H9 (cell line): ENCODE results near the gene DUSP2. TPM values are rescaled to one million over a fixed set of nuclear protein-coding genes. Genes with fewer than 3 reads are reported as not detected.
A peak's percentile ranks its signal among the peaks of the same experiment; 100 is the strongest.

ENCODE experiments used
- DNase-seq: peaks from one replicate; pipeline ENCODE4 v3.0.0-alpha.2; 2017
- H2AFZ ChIP-seq: one replicate; pipeline ENCODE4 v1.6.1; 2013; ENCODE audit warnings: mild to moderate bottlenecking, low read length, control low read depth, moderate library complexity
- H2AK5ac ChIP-seq: 2 replicates; pipeline ENCODE4 v1.6.1; 2013; ENCODE audit warnings: low read length, control low read depth, mixed read lengths; ENCODE audit not compliant: insufficient read length
- H2BK120ac ChIP-seq: one replicate; pipeline ENCODE4 v1.6.1; 2013; ENCODE audit warnings: low read depth, mild to moderate bottlenecking, low read length, control low read depth, inconsistent platforms; ENCODE audit not compliant: poor library complexity, severe bottlenecking
- H2BK12ac ChIP-seq: 2 replicates; pipeline ENCODE4 v1.6.1; 2013; ENCODE audit warnings: low read length, control low read depth, mixed read lengths, low read depth; ENCODE audit not compliant: insufficient read length
- H2BK15ac ChIP-seq: 2 replicates; pipeline ENCODE4 v1.6.1; 2013; ENCODE audit warnings: low read depth, low read length, control low read depth
- H2BK20ac ChIP-seq: one replicate; pipeline ENCODE4 v1.6.1; 2013; ENCODE audit warnings: low read depth, mild to moderate bottlenecking, low read length, control low read depth, inconsistent platforms; ENCODE audit not compliant: poor library complexity, severe bottlenecking
- H2BK5ac ChIP-seq: 2 replicates; pipeline ENCODE4 v1.6.1; 2013; ENCODE audit warnings: low read length, control low read depth, mixed read lengths; ENCODE audit not compliant: insufficient read length
- H3K14ac ChIP-seq: 2 replicates; pipeline ENCODE4 v1.6.1; 2013; ENCODE audit warnings: low read length, control low read depth; ENCODE audit not compliant: insufficient read depth
- H3K18ac ChIP-seq: 2 replicates; pipeline ENCODE4 v1.6.1; 2013; ENCODE audit warnings: low read depth, mild to moderate bottlenecking, mixed read lengths, low read length, control low read depth; ENCODE audit not compliant: insufficient read length
- H3K23ac ChIP-seq: 2 replicates; pipeline ENCODE4 v1.6.1; 2013; ENCODE audit warnings: low read length, control low read depth, mixed read lengths, low read depth; ENCODE audit not compliant: insufficient read length
- H3K23me2 ChIP-seq: 2 replicates; pipeline ENCODE4 v1.6.1; 2013; ENCODE audit warnings: low read depth, mild to moderate bottlenecking, mixed read lengths, low read length, control low read depth; ENCODE audit not compliant: insufficient read length, poor library complexity, severe bottlenecking
- H3K27ac ChIP-seq: 2 replicates; pipeline ENCODE4 v1.5.1; 2013; ENCODE audit warnings: low read length, control low read depth, mixed read lengths, low read depth; ENCODE audit not compliant: insufficient read length
- H3K27me3 ChIP-seq: 2 replicates; pipeline ENCODE4 v1.6.1; 2013; ENCODE audit warnings: low read length, control low read depth, inconsistent platforms; ENCODE audit not compliant: insufficient read depth
- H3K4ac ChIP-seq: 2 replicates; pipeline ENCODE4 v1.6.1; 2013; ENCODE audit warnings: low read depth, mild to moderate bottlenecking, control low read depth, inconsistent platforms, low read length, moderate library complexity
- H3K4me1 ChIP-seq: 2 replicates; pipeline ENCODE4 v1.6.1; 2013; ENCODE audit warnings: low read length, control low read depth, inconsistent platforms; ENCODE audit not compliant: insufficient read depth
- H3K4me2 ChIP-seq: 2 replicates; pipeline ENCODE4 v1.6.1; 2013; ENCODE audit warnings: low read length, control low read depth, mixed read lengths; ENCODE audit not compliant: insufficient read length, insufficient read depth
- H3K56ac ChIP-seq: 2 replicates; pipeline ENCODE4 v1.6.1; 2013; ENCODE audit warnings: low read depth, mild to moderate bottlenecking, mixed read lengths, low read length, control low read depth; ENCODE audit not compliant: insufficient read length
- H3K79me1 ChIP-seq: 2 replicates; pipeline ENCODE4 v1.6.1; 2013; ENCODE audit warnings: low read depth, mild to moderate bottlenecking, moderate library complexity, low read length, control low read depth, inconsistent platforms; ENCODE audit not compliant: insufficient read depth, poor library complexity, severe bottlenecking
- H3K79me2 ChIP-seq: 2 replicates; pipeline ENCODE4 v1.6.1; 2013; ENCODE audit warnings: low read length, control low read depth, inconsistent platforms; ENCODE audit not compliant: insufficient read depth
- H3K9ac ChIP-seq: 2 replicates; pipeline ENCODE4 v1.6.1; 2013; ENCODE audit warnings: low read length, control low read depth, mixed read lengths; ENCODE audit not compliant: insufficient read length; ENCODE audit errors: extremely low read depth
- H3K9me3 ChIP-seq: one replicate; pipeline ENCODE4 v1.6.1; 2013; ENCODE audit warnings: low read depth, low read length, inconsistent platforms; ENCODE audit not compliant: control insufficient read depth
- H3T11ph ChIP-seq: one replicate; pipeline ENCODE4 v1.6.1; 2013; ENCODE audit warnings: mild to moderate bottlenecking, low read length, control low read depth, inconsistent platforms
- H4K20me1 ChIP-seq: one replicate; pipeline ENCODE4 v1.6.1; 2013; ENCODE audit not compliant: control insufficient read depth, insufficient read length, insufficient read depth
- H4K5ac ChIP-seq: 2 replicates; pipeline ENCODE4 v1.6.1; 2013; ENCODE audit warnings: low read depth, mild to moderate bottlenecking, mixed read lengths, low read length, control low read depth; ENCODE audit not compliant: insufficient read length
- H4K8ac ChIP-seq: replicated peaks from 2 replicates; pipeline ENCODE4 v1.6.1; 2013; ENCODE audit warnings: low read length, control low read depth, mixed read lengths, low read depth; ENCODE audit not compliant: insufficient read length
- H4K91ac ChIP-seq: 2 replicates; pipeline ENCODE4 v1.6.1; 2013; ENCODE audit warnings: low read depth, mild to moderate bottlenecking, moderate library complexity, mixed read lengths, low read length, control low read depth; ENCODE audit not compliant: insufficient read length
- H3K27ac Mint-ChIP-seq, 3 experiments: 2 replicates in 2 of 3; 3 replicates in 1 of 3; pipeline ENCODE4 v1.8.0; 2020 to 2021; ENCODE audit warnings: mixed read lengths in 3 of 3, mild to moderate bottlenecking in 1 of 3, moderate library complexity in 1 of 3
- H3K27me3 Mint-ChIP-seq: 2 replicates; pipeline ENCODE4 v1.8.0; 2021; ENCODE audit warnings: low read depth, mild to moderate bottlenecking, moderate library complexity, mixed read lengths
- H3K36me3 Mint-ChIP-seq, 3 experiments: 2 replicates in 2 of 3; 3 replicates in 1 of 3; pipeline ENCODE4 v1.8.0; 2020 to 2021; ENCODE audit warnings: low read depth in 3 of 3, mixed read lengths in 3 of 3; ENCODE audit not compliant: insufficient read depth in 1 of 3
- H3K4me1 Mint-ChIP-seq, 2 experiments: 2 replicates each; pipeline ENCODE4 v1.8.0; 2020; ENCODE audit warnings: mixed read lengths in 2 of 2
- H3K4me3 Mint-ChIP-seq, 2 experiments: 2 replicates in 1 of 2; 3 replicates in 1 of 2; pipeline ENCODE4 v1.8.0; 2020 to 2021; ENCODE audit warnings: mild to moderate bottlenecking in 2 of 2, mixed read lengths in 2 of 2, moderate library complexity in 1 of 2
- H3K9me3 Mint-ChIP-seq, 2 experiments: 2 replicates in 1 of 2; 3 replicates in 1 of 2; pipeline ENCODE4 v1.8.0; 2020; ENCODE audit warnings: mild to moderate bottlenecking in 2 of 2, mixed read lengths in 2 of 2, moderate library complexity in 1 of 2
- CTCF ChIP-seq: fragments of 200-600 bp; sonication (generic); conservative IDR thresholded peaks from 3 replicates; pipeline ENCODE4 v1.8.0; 2021; ENCODE audit warnings: antibody characterized with exemption, mild to moderate bottlenecking
- WGBS: extraction: QIAGEN DNeasy Blood & Tissue Kit; methylation state at CpG from one replicate; pipeline ENCODE4 v1.1.7; 2013; ENCODE audit warnings: missing lambda C conversion rate, low lambda C conversion rate, mixed read lengths; ENCODE audit not compliant: insufficient read length; ENCODE audit errors: extremely low coverage; 5-methylcytosine and 5-hydroxymethylcytosine counted together
- total RNA-seq: library from RNA; stranded (reverse); gene quantifications from 2 replicates; pipeline ENCODE4 v1.2.1, GENCODE V29; 2021

The DUSP2 gene
- total RNA-seq, 1 experiment from 2014 or later: 14.9 TPM

- Mint-ChIP-seq H3K4me3 (no peak overlapping the region), H3K4me1 (peaks cover 11 to 30% of the 10 kb centered on the region in 2 experiments), H3K27ac (peak overlapping the region in 1 of 3 experiments; percentile 75; a peak in 3 of 7 replicates), H3K27me3 (peaks cover 1% of the 10 kb centered on the region), H3K36me3 (peaks cover 1 to 4% (median 2%) of the 10 kb centered on the region in 3 experiments; a peak in 3 of 7 replicates), H3K9me3 (peaks cover 4% of the 10 kb centered on the region in 2 experiments)
- H2BK12ac ChIP-seq: no peak overlapping the region
- H3K79me1 ChIP-seq: no peaks in the 10 kb centered on the region
- no peak for TF ChIP-seq CTCF
- H2BK20ac ChIP-seq: no peak overlapping the region
- no peak overlapping the region for H4K5ac ChIP-seq
- no peak overlapping the region for H3K4ac ChIP-seq
- H3K27me3 ChIP-seq: no peaks in the 10 kb centered on the region
- H2AK5ac ChIP-seq: no peak overlapping the region
- no peak overlapping the region for H3K14ac ChIP-seq
- peak; percentile 31 for DNase-seq
- no peak overlapping the region for H2BK120ac ChIP-seq
- H2AFZ ChIP-seq: no peak overlapping the region
- H3K23ac ChIP-seq: no peak overlapping the region
- H4K91ac ChIP-seq: no peak overlapping the region
- no CpG with 5 or more reads among the region's 12 CpGs for WGBS
- no peaks in the 10 kb centered on the region for H3K23me2 ChIP-seq
- no peak overlapping the region for H3K4me2 ChIP-seq
- H3K79me2 ChIP-seq: no peaks in the 10 kb centered on the region
- no peak overlapping the region for H3K27ac ChIP-seq
- H3T11ph ChIP-seq: no peak overlapping the region
- no peak overlapping the region for H3K9ac ChIP-seq
- no peaks in the 10 kb centered on the region for H3K9me3 ChIP-seq
- H3K4me1 ChIP-seq: no peaks in the 10 kb centered on the region; the same call in 1 of the 2 replicates
- H4K8ac ChIP-seq: no peak overlapping the region
- no peaks in the 10 kb centered on the region for H4K20me1 ChIP-seq
- no peak overlapping the region for H2BK5ac ChIP-seq
- H2BK15ac ChIP-seq: no peak overlapping the region
- no peak overlapping the region for H3K18ac ChIP-seq
- no peak overlapping the region for H3K56ac ChIP-seq
Observed at GRCh38 chr2:96099861-96100798, 45.1 kb downstream of the DUSP2 start.
